GM21390 (cell line): ENCODE data around the gene TMEM239.

Experiments
- ATAC-seq: cut with Tn5 transposase; IDR thresholded peaks from one replicate; pipeline ENCODE4 v1.9.1; 2021; ENCODE audit not compliant: unreplicated experiment

Gene TMEM239

DNA sequence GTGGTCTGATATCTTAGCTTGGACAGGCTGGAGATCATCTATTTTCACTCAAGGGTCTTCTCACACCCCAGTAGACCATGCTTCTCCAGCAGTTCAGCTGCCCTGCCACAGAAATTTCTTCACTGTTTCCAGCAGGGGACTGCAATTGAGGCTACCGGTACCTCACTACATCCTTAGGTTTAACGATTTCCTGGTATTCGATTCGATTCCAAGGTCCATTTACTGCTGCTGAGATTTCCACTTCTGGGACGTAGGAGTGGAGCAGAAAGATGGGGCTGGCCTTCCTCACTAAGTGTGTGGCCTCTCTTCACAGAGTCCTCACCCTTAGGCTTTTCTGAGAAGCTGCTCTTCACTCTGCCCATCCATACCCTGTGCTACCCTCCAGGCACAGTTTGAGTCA, 30.5 kb downstream of the TMEM239 start:
- no peak for ATAC-seq

- no peak for ATAC-seq
These were observed 31.6 kb downstream of the TMEM239 start for GRCh38 chr20:2847802-2848201.

- no peak for ATAC-seq
These were observed 33.4 kb downstream of the TMEM239 start for GRCh38 chr20:2849529-2849928.

GRCh38 chr20:2851086-2851485, 34.9 kb downstream of the TMEM239 start:
- ATAC-seq, result no peak

DNA sequence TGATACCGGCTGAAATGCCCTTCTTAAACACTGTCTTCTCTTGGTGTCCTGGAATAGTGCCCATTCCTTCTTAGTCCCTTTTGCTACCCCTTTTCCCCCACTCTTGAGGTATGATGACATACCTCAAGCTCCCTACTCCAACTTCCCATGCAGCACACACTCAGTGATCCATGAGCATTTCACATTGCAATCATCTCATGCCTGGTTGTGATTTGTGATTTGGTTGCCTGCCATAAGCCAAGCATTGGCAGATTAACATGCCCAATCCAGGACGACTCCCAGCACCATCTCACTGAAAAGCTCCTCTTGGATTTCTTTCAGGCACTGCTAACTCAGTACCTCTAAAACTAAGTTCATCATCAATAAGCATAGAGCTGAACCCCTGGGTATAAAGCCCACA, 42.4 kb downstream of the TMEM239 start:
- ATAC-seq, result no peak

DNA sequence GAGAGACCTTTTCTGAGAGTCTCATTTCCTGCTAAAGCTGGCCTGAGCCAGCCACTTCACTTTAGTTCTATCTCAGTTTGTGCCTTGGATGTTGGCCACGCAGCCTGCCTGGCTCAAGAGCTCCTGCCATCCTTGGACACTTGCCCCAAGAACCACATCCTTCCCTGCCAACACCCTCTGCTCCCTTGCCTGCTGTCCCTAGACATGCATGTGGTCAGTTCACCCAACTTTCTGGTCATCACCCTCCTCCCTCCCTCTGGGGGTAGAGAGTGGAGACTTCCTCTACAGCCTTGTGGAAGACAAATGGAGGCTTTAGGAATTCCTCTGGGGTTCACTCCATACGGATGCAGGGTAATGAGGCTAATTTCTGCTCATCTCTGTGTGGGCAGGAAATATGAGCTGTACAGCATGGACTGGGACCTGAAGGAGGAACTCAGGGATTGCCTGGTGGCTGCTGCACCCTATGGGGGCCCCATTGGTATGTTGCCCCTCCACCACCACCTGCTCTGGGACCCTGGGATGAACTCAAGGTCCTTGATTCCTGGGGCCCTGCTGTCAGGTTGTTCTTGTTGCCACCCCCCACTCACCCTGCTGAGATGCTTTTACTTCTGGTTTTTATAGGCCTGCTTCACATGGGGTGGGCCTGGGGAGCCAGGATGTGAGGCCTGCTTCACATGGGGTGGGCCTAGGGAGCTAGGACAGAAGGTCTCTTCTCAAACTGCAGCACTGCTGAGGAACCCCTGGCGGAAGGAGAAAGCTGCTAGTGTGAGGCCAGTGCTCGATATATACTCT, 43.4 kb downstream of the TMEM239 start:
- ATAC-seq, result no peak

- ATAC-seq, result no peak
These were observed 48.5 kb downstream of the TMEM239 start for GRCh38 chr20:2864626-2865025.

GRCh38 chr20:2865101-2865500, 48.9 kb downstream of the TMEM239 start:
- no peak for ATAC-seq

DNA sequence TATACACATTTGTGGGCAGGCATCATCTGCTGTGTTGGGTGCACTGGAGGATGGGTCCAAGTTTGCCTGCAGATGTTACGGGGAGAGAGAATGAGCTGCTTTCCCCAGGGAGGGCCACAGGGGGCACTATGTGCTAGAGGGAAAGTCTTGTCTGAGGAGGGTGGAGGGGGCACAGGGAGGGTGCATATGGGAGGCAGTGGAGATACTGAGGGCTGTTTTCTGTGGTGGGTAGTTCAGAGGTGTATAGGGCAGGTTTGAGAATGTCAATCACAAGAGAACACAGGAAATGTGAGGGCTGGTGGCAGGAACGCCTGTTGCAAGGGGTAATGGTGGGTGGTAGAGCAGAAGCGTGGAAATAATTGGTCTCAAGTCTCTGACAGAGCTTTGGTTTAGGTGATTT, 49.5 kb downstream of the TMEM239 start:
- ATAC-seq, result no peak

DNA sequence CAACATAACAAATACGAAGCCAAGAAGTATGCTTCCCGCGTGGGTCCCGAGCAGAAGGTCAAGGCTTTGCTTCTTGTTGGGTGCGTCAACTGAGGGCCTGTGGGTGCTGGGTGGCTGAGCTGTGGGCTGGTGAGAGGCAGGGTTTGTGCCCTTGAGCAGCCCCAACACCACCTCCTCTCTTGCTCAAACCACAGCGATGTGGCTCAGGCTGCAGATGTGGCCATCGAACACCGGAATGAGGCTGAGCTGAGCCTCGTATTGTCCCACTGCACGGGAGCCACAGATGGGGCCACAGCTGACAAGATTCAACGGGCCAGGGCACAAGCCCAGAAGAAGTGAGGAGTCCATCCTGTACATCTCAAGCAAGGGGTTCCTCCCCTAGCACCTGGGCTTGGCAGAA, 50.1 kb downstream of the TMEM239 start:
- no peak for ATAC-seq

DNA sequence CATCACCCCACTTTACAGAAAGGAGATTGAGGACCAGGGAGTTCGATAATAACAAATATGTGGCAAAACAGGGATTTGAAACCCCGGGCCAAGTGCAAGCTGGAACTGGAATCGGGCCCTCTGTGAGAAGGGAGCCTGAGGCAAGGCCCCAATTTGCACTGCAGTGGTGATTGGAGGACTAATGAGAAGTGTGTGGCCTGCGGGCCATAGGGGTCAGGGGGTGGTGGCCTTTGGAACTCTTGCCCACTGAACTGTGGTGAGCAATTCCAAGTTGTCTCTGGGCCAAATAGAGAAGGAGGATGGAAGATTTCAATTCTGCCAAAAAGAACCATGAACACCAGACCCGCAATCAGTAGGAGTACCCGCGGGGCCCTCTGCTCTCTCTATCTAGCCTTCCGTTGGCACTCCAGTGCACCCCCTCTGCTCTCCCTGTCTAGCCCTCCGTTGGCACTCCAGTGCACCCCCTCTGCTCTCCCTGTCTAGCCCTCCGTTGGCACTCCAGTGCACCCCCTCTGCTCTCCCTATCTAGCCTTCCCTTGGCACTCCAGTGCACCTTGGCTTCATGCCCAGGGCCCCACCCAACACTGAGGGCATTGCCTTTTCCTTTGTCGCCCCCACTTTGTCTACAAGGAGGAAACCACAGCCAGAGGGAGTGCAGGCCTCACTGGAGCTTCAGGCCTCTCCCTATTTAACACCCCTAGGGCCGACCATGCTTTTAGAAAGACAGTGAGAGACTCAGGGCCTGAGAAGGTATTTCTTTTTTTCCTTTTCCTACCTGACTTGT, 51.1 kb downstream of the TMEM239 start:
- ATAC-seq, result no peak
